Stimulated activated CD4-positive, alpha-beta T cell treated with anti-CD3 and anti-CD28 coated beads, Interleukin-4, amount 100 ng/mL, for 4 hours (primary cell): Measurements from ENCODE around the gene ZNF438.

Experiments
- DNase-seq, 2 experiments: peaks; one replicate each; pipeline ENCODE4 v3.0.0-alpha.2; 2020

The ZNF438 gene

DNA sequence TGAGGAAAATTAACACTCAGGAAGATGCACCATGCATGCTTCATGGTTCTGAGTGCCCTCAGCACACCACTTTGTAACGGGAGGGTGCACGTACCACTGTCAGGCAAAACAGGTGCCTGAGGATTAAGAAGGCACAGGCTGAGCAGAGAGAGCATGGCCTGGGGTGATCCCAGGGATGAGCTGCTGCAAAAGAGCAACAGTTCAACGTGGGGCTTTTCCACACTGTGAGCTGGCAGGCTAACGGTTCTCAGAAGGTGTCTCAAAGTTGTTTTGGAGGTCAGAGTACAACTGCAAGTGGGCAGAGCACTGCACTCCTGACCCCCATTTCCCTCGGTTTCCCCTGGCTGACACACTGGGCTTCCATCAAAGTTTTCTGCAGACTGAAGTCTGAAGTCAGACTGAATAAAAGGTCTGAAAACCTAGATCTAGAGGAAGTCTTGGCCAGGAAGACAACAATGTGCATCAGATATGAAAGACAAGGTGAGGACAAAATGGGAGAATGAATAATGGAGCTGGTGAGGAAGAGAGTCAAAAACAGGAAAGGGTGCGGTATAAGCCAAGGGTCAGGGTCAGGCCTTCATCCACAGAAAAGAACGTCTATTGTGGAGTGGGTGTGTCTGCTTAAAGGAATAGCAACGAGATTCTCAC is 20.5 kb downstream of the ZNF438 start:
- DNase-seq = no peak

DNA sequence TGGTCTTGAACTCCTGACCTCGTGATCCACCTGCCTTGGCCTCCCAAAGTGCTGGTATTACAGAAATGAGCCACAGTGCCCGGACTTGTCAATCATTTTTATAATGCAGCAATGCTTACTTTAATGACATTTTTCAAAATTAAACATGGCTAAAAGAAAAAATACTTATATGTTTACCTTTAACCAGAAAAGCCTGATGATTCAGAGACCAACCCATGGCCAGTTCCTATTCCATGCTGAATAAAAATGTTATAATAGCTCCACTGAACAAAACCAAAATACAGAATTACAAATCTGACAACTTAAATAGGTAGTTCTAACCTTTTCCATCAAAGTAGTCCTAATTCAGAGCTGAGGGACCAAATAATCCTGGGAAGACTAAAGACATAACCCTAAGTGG is 21.6 kb downstream of the ZNF438 start:
- no peak for DNase-seq

DNA sequence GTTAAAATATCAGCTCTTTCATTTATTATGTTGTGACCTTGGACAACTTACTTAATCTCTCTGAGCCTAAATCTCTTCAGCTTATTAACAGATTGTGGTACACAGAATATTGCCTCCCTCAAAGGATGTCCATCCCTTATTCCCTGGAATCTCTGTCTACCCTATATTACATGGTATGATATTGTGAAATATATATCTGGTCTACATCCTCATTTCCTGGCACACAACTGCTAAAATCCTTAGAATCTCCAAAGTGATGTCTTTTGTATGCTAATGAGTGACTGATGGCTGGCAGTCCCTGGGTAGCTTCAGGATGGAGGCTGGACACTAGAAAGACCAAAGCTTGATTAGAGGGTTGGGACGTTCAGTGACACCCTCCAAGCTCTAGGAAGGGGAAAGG is 25.8 kb downstream of the ZNF438 start:
- DNase-seq = no peak

- DNase-seq = no peak
Measured at GRCh38 chr10:31004611-31005193, 27.0 kb downstream of the ZNF438 start.

DNA sequence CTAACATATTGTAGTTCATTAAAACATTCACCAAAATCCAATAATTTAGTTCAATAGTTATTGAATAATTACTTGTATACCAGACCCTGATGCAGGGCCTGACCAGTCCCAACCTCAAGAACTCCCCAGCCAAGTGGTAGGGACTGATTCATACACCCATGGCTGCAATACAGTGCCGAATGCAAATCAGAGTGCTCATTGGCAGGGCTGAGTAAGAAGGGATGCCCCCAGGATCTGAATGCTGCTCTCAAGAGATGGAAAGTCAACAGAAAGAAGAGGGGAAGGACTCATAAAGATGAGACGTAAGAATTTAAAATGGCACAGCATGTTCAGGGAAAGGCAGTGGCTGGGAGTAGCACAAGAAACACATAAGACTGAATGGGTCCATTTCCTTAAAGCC is 29.9 kb downstream of the ZNF438 start:
- DNase-seq = no peak

DNA sequence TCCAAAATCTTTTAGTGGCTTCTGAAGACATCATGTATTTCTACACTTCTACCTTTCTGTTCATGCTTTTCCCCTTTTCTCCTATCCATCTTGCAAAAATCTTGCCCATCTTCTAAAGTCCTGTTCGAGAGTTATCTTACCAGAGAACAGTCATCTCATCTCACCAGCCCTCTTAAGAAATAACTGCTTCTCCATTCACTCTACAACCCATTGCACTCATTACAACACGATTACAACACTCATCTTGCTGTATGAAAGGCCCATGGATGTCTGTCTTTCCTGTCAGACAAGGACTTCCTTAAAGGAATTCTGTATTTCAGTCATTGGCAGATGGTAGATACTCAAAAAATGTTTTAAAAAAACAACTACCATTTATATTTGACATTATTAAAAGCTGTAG is 30.8 kb downstream of the ZNF438 start:
- DNase-seq = no peak

- no peak for DNase-seq
Measured at GRCh38 chr10:31000071-31000782, 31.4 kb downstream of the ZNF438 start.

DNA sequence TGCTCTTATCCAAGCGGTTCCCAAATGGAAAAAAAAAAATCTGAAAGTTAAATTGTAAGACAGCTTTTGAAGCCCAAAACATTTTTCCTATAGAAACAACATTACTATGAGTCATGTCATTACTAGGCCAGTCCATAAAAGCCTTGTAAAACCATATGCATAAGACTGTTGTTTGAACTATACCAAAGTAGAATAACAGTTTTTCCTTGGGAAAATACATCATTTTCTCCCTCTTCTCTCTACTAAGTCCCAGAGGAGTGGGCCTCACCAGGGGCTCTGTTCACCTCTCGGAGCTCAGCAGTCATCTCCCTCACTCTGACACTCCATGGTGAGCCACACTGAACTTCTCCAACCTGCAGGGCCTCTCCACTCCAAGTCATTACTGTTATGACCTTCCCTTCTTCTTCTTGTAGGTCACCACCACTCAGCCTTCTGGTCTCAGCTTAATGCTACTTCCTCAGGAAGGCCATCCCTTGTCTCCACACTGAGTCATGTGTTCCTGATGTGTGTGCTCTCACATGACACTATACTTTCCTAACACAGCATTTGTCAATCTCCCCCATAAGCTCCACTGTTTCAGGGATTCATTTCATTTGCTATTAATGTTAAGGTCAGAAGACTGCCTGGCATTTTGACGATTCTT is 32.5 kb downstream of the ZNF438 start:
- DNase-seq = no peak

DNA sequence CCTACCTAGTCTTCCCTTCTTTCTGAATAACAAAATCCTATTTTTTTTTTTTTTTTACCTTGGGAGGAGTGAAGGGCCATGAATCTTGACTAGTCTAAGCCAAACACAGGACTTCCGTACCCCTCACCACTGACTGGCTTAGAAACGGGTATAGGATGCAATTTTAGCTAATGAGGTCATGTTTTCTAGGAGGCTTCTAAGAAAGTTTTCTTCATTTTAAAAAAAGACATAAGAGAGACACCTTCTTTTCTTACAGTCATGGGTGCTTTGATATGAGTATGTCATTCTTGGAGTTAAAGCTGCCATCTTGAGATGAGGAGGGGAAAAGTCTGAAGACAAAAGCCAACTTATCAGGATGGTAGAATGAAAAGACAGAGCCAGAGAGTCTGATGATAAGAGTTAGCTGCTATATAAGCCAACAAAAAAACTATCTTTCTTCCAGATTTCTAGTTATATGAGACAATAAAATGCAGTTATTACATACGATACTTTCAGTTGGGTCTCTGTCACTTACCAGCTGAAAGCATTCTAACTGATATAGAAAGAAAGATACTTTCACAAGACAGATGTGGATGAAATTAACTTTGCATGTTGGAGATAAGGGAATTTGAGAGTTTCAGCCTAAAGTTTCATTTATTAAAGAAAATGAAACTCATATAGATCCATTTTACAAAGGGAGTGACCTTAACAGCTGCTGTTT is 34.0 kb downstream of the ZNF438 start:
- no peak for DNase-seq

- no peak for DNase-seq
Measured at GRCh38 chr10:30996481-30997005, 35.1 kb downstream of the ZNF438 start.

GRCh38 chr10:30995081-30995770 is 36.4 kb downstream of the ZNF438 start:
- DNase-seq = no peak

GRCh38 chr10:30993155-30993554 is 38.5 kb downstream of the ZNF438 start:
- DNase-seq = no peak

GRCh38 chr10:30992681-30993080 is 39.0 kb downstream of the ZNF438 start:
- no peak for DNase-seq

GRCh38 chr10:30991647-30992011 is 40.0 kb downstream of the ZNF438 start:
- DNase-seq = no peak

GRCh38 chr10:30990971-30991646 is 40.6 kb downstream of the ZNF438 start:
- DNase-seq = no peak

DNA sequence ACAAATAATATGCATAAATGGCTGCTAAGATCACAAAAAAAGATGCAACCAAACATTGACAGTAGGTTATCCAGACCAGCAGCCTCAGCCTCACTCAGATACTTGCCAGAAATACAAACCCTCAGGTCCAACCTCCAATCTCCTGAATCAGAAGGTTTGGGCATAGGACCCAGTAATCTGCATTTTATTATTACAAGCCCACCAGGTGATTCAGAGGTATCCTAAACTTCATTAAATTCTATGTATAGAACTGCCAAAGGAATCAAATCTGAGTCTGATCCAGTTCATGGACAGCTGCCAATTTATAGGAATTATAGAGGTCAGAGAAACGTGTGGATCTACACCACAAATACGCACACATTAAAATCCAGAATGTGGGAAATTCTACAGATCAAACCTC is 41.3 kb downstream of the ZNF438 start:
- DNase-seq = no peak

DNA sequence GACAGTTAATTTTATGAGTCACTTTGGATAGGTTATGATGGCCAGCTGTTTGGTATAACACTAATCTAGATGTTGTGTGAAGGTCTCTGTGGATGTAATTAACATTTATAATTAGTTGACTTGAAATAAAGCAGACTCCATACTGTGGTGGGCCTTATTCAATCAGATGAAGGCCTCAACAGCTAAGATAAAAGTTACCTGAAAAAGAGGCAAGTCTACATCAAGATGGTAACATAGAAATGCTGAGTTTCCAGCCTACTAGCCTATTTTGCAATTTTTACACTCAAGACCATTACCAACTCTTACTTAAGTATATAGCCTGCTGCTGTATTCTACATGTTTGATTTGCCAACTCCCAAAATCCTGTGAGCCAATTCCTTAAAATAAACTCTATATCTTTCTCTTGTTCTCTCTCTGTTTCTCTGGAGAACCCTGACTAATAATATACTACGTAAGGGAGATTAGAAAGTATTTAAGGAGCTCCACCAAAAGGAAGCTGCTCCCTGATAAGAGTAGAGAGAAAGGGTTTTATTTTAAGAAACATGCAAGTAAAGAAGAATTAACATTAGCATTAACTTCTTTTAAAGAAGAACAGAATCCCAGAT is 42.7 kb downstream of the ZNF438 start:
- no peak for DNase-seq

- DNase-seq = no peak
Measured at GRCh38 chr10:30987463-30987862, 44.2 kb downstream of the ZNF438 start.

DNA sequence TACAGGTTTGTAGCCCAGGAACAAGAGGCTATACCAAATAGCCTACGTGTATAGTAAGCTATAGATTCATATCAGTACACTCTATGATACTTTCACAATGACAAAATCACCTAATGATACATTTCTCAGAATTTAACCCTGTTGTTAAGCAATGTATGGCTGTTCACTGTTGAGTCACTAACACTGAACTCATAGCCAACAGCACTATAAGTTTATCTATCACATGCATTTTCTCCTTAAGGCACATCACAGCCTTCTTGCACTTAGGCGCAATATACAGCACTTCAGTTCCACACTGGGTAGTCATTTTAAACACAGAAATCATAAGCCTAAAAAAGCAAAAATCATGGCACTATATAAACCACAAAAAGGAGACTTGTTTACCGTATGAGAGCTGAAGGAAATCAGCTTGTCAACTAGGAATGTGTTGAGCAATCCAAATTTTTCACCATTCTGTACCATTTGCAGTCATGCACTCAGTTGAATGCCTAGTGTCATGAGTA is 45.6 kb downstream of the ZNF438 start:
- no peak for DNase-seq

GRCh38 chr10:30985512-30985911 is 46.2 kb downstream of the ZNF438 start:
- DNase-seq = no peak
